K562 (cell line): ENCODE measurements around the gene RNF166. TPM values are rescaled to one million over a fixed set of nuclear protein-coding genes. Genes with fewer than 3 reads are reported as not detected.
A peak's percentile ranks its signal among the peaks of the same experiment; 100 is the strongest.

ENCODE experiments used
- ATAC-seq: fragments of 200-7000 bp; cut with Tn5 transposase; 3 replicates; pipeline ENCODE4 v1.9.1; 2020; ENCODE audit warnings: moderate library complexity
- BruUV-seq: library from RNA; stranded (reverse); fragments of 400-500 nt; replicated peaks from 2 replicates; lab custom pipeline; 2021; lab: Mats Ljungman, UMichigan
- CTCF ChIA-PET: fragments of 300-600 bp; formaldehyde crosslinking; extraction: SDS; loops from one replicate; lab custom pipeline; 2021; ENCODE audit warnings: low intra/inter-chr PET ratio; lab: Yijun Ruan, JAX
- POLR2A ChIA-PET: fragments of 300-600, 350-650 bp; sonication (Branson Sonifier 250); formaldehyde crosslinking; extraction: SDS; loops from one replicate; lab custom pipeline; 2021; ENCODE audit warnings: antibody characterized with exemption, inconsistent platforms; lab: Yijun Ruan, JAX
- DNase-seq, 4 experiments: peaks; one replicate each; pipeline versions ENCODE4 v3.0.0 to v3.0.0-alpha.2; 2011 to 2018; ENCODE audit warnings: low spot score in 3 of 4, mixed read lengths in 3 of 4; ENCODE audit errors: extremely low read depth in 1 of 4
- FAIRE-seq: peaks from 2 replicates; lab custom pipeline; 2011; peaks lifted over from hg19 to GRCh38; lab: Jason Lieb, UNC
- H2AFZ ChIP-seq: 2 replicates; pipeline ENCODE4 v1.6.0; 2011; ENCODE audit warnings: low read depth, low read length, control low read depth, inconsistent platforms
- H3K27ac ChIP-seq: fragments of 200-600 bp; 3 replicates; pipeline ENCODE4 v1.8.0; 2011; ENCODE audit warnings: low read depth, mild to moderate bottlenecking, control low read depth, inconsistent platforms, low read length, moderate library complexity, mixed read lengths; ENCODE audit errors: extremely low read depth
- H3K27me3 ChIP-seq, 2 experiments: fragments of 300-600 bp in 1 of 2; 2 replicates in 1 of 2; 3 replicates in 1 of 2; pipeline versions ENCODE4 v1.6.0 to v1.8.0; 2011; ENCODE audit warnings: inconsistent platforms in 2 of 2, low read length in 2 of 2, mild to moderate bottlenecking in 1 of 2, mixed read lengths in 1 of 2, moderate library complexity in 1 of 2; ENCODE audit not compliant: control insufficient read depth in 2 of 2, insufficient read depth in 2 of 2
- H3K36me3 ChIP-seq: fragments of 300-600 bp; 3 replicates; pipeline ENCODE4 v1.8.0; 2011; ENCODE audit warnings: mild to moderate bottlenecking, low read length, inconsistent platforms; ENCODE audit not compliant: control insufficient read depth, insufficient read depth
- H3K4me1 ChIP-seq, 2 experiments: fragments of 200-600 bp in 1 of 2; replicated peaks in 1 of 2; 2 replicates in 1 of 2; 3 replicates in 1 of 2; pipeline versions ENCODE4 v1.5.1 to v1.8.0; 2011; ENCODE audit warnings: inconsistent platforms in 2 of 2, low read length in 2 of 2, mild to moderate bottlenecking in 1 of 2, mixed read lengths in 1 of 2, moderate library complexity in 1 of 2; ENCODE audit not compliant: control insufficient read depth in 2 of 2, insufficient read depth in 2 of 2
- H3K4me2 ChIP-seq: 2 replicates; pipeline ENCODE4 v1.6.1; 2011; ENCODE audit warnings: low read length, control low read depth, inconsistent platforms, mixed read lengths; ENCODE audit not compliant: insufficient read depth
- H3K4me3 ChIP-seq: fragments of 200-600 bp; sonication (generic), shearing (Covaris generic); 2 replicates; pipeline ENCODE4 v1.5.1; 2016; ENCODE audit warnings: control low read depth, inconsistent platforms
- H3K79me2 ChIP-seq: fragments of 200-600 bp; 3 replicates; pipeline ENCODE4 v1.8.0; 2011; ENCODE audit warnings: low read length, inconsistent platforms; ENCODE audit not compliant: control insufficient read depth, insufficient read depth
- H3K9ac ChIP-seq, 2 experiments: 2 replicates each; pipeline versions ENCODE4 v1.6.0 to v1.6.1; 2011; ENCODE audit warnings: low read depth in 2 of 2, low read length in 2 of 2, control low read depth in 1 of 2, inconsistent platforms in 1 of 2, mild to moderate bottlenecking in 1 of 2, mixed read lengths in 1 of 2; ENCODE audit not compliant: insufficient read depth in 1 of 2
- H3K9me1 ChIP-seq: one replicate; pipeline ENCODE4 v1.6.0; 2011; ENCODE audit warnings: inconsistent platforms, mild to moderate bottlenecking, low read length, moderate library complexity; ENCODE audit not compliant: control insufficient read depth, insufficient read depth
- H3K9me3 ChIP-seq: replicated peaks from 2 replicates; pipeline ENCODE4 v1.5.1; 2011; ENCODE audit warnings: low read depth, low read length, inconsistent platforms; ENCODE audit not compliant: control insufficient read depth, insufficient read depth
- H4K20me1 ChIP-seq: replicated peaks from 2 replicates; pipeline ENCODE4 v1.6.1; 2011; ENCODE audit warnings: low read length, inconsistent platforms, mixed read lengths; ENCODE audit not compliant: control insufficient read depth, insufficient read depth
- BACH1 ChIP-seq: fragments of 200-800 bp; sonication (Bioruptor generic); IDR thresholded peaks from 2 replicates; pipeline ENCODE4 v1.6.1; 2016; ENCODE audit warnings: missing genetic modification characterization, missing compliant biosample characterization
- CC2D1A ChIP-seq: fragments of 450-650 bp; IDR thresholded peaks from 2 replicates; pipeline ENCODE4 v1.6.1; 2017; ENCODE audit warnings: mild to moderate bottlenecking
- CREB1 ChIP-seq, 2 experiments: sonication (generic) in 1 of 2; formaldehyde crosslinking in 1 of 2; IDR thresholded peaks; 2 replicates each; pipeline versions ENCODE4 v1.6.1 to v1.8.0; 2012 to 2022; ENCODE audit warnings: inconsistent platforms in 1 of 2, mild to moderate bottlenecking in 1 of 2, missing genetic modification reagents in 1 of 2, moderate library complexity in 1 of 2
- NR4A1 ChIP-seq, 2 experiments: fragments of 250-450 bp in 1 of 2; fragments of 450-650 bp in 1 of 2; sonication (Bioruptor Pico) in 1 of 2; IDR thresholded peaks; 2 replicates each; pipeline versions ENCODE4 v1.4.0 to v1.6.1; 2016 to 2020; ENCODE audit warnings: mild to moderate bottlenecking in 2 of 2, missing compliant biosample characterization in 1 of 2, missing genetic modification characterization in 1 of 2, moderate library complexity in 1 of 2
- POLR2G ChIP-seq: fragments of 200-400 bp; formaldehyde crosslinking; IDR thresholded peaks from 2 replicates; pipeline ENCODE4 v1.6.1; 2017; ENCODE audit warnings: low read depth, mild to moderate bottlenecking, antibody characterized with exemption, low read length, moderate library complexity
- RB1 ChIP-seq: fragments of 450-650 bp; IDR thresholded peaks from 2 replicates; pipeline ENCODE4 v1.6.1; 2017; ENCODE audit warnings: low read depth, mild to moderate bottlenecking
- SMARCA5 ChIP-seq: fragments of 450-650 bp; IDR thresholded peaks from 2 replicates; pipeline ENCODE4 v1.6.1; 2016
- TAF9B ChIP-seq: fragments of 450-650 bp; IDR thresholded peaks from 2 replicates; pipeline ENCODE4 v1.6.1; 2018; ENCODE audit warnings: mild to moderate bottlenecking; ENCODE audit not compliant: partially characterized antibody
- ZBTB8A ChIP-seq: fragments of 450-650 bp; IDR thresholded peaks from 2 replicates; pipeline ENCODE4 v1.6.1; 2018; ENCODE audit warnings: mild to moderate bottlenecking, moderate library complexity; ENCODE audit not compliant: partially characterized antibody
- ZNF408 ChIP-seq: fragments of 250-450 bp; sonication (Bioruptor Pico); IDR thresholded peaks from 2 replicates; pipeline ENCODE4 v1.4.0; 2020; ENCODE audit warnings: low read depth, mild to moderate bottlenecking, moderate library complexity
- ZNF76 ChIP-seq: fragments of 250-450 bp; sonication (Bioruptor Pico); IDR thresholded peaks from 2 replicates; pipeline ENCODE4 v1.4.0; 2020; ENCODE audit warnings: mild to moderate bottlenecking, moderate library complexity, borderline replicate concordance
- WGBS: fragments of 100-300 bp; shearing (Covaris generic); methylation state at CpG from one replicate; pipeline ENCODE4 v1.1.6; 2016; ENCODE audit warnings: low coverage, mixed read lengths; ENCODE audit not compliant: insufficient coverage; ENCODE audit errors: missing lambda C conversion rate; 5-methylcytosine and 5-hydroxymethylcytosine counted together
- in situ Hi-C: fragments of 300-500 bp; cut with MboI; formaldehyde crosslinking; loops from 4 replicates; pipeline ENCODE4 v1.15.0; 2018; ENCODE audit warnings: inconsistent platforms, mixed read lengths
- intact Hi-C: fragments of 100-400 bp; cut with micrococcal nuclease; formaldehyde crosslinking; loops from 2 replicates; pipeline ENCODE4 v1.14.2; 2022
- polyA plus RNA-seq, 8 experiments: library from polyadenylated mRNA; depleted of rRNA in 4 of 8; stranded (reverse) in 5 of 8; unstranded in 3 of 8; fragments of >200 nt; fragmentation: Nextera tagmentation in 2 of 8; fragmentation: Illumina TruSeq in 1 of 8; extraction: Ambion mirVana in 2 of 8; extraction: Trizol in 1 of 8; gene quantifications; 2 replicates each; pipeline versions ENCODE4 v1.2.1 to v1.2.3, GENCODE V29; 2011 to 2014; ENCODE audit warnings: inconsistent platforms in 1 of 8, missing spikeins in 1 of 8
- total RNA-seq, 7 experiments: library from RNA; depleted of rRNA in 6 of 7; stranded (reverse); fragments of >200 nt in 6 of 7; fragmentation: Illumina TruSeq in 2 of 7; extraction: Trizol in 2 of 7; gene quantifications; 2 replicates each; pipeline versions ENCODE4 v1.2.1 to v1.2.3, GENCODE V29; 2011 to 2021; ENCODE audit warnings: low replicate concordance in 1 of 7
- TF ChIP-seq, protein P1 (sequence below): sonication (generic); formaldehyde crosslinking; IDR thresholded peaks from 2 replicates; pipeline ENCODE4 v1.8.1; 2023; ENCODE audit warnings: mild to moderate bottlenecking, missing genetic modification reagents

The RNF166 gene
- total and polyA plus RNA-seq, 9 of the 15 experiments (the other 6 are each of a cell fraction or from before 2014, with no cell fraction given), result 0.56 to 60.3 (median 19.5) TPM

DNA sequence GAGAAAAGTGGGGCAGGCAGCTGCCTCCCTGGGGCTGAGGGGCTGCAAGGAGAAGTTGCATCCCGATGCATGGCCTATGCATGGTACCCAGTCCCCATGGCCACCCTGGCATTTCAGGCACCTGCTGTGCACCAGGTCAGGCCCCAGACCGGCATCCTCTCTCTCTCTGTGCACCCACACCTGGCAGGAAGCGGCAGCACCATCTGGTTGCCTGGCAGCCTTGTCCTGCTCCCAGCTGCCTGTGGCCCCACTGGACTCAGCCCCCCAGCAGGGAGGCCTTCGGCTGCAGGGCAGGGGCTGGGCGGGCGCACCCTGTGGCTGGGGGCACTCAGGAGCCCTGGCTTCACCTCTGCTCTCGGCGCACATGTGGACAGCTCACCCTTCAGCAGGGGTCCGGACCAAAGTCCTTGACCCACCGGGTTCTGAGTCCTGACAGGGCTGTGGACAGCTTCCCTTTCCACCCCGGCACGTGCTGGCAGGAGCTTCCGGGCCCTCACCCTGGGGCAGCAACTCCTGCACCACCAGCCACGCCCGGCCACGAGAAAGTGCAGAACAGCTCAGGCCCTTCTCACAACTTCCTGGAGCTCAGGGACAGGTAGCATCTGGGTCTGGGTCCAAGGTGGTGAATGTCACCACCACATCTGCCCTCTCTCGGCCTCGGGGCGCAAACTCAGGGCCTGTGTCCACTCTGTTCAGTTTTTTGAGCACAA, 36.8 kb upstream of the RNF166 start:
- H3K79me2 ChIP-seq, result peaks cover 37% of the 10 kb centered on the region
- no peak overlapping the region for H3K4me2 ChIP-seq
- no peak overlapping the region for H3K4me3 ChIP-seq
- H3K36me3 ChIP-seq, result peaks cover 89% of the 10 kb centered on the region; the same call in 2 of the 3 replicates
- no peaks in the 10 kb centered on the region for H3K9me3 ChIP-seq
- ATAC-seq (no peak), FAIRE-seq (no peak), DNase-seq (no peak)
- intact Hi-C loops (no loop called here), in situ Hi-C loops (no loop called here)
- peaks cover 0 to 96% of the 10 kb centered on the region in 2 experiments; a peak in 2 of 5 replicates for H3K4me1 ChIP-seq
- BruUV-seq, result no TSS peak
- WGBS, result 98% methylated on average over 13 of the region's 19 CpGs
- H4K20me1 ChIP-seq, result peaks cover 26% of the 10 kb centered on the region; the same call in 1 of the 2 replicates
- H3K9ac ChIP-seq, result peak overlapping the region in 1 of 2 experiments; percentile 67; a peak in 2 of 4 replicates
- H2AFZ ChIP-seq, result no peak overlapping the region
- TF ChIP-seq SMARCA5 (no peak), POLR2G (0 out of 2 replicates have a peak, but pooled peaks have one; percentile 10)
- H3K27me3 ChIP-seq, result no peaks in the 10 kb centered on the region
- H3K9me1 ChIP-seq, result peaks cover 6% of the 10 kb centered on the region
- POLR2A ChIA-PET, result no interaction called here
- CTCF ChIA-PET, result interaction anchor here (0.7 to 4.6 kb wide), 4 partner anchors 12 to 215 kb away, joined by 3 to 32 read pairs (median 5); partner anchors contain the start of gene PIEZO1
- no peak overlapping the region for H3K27ac ChIP-seq

DNA sequence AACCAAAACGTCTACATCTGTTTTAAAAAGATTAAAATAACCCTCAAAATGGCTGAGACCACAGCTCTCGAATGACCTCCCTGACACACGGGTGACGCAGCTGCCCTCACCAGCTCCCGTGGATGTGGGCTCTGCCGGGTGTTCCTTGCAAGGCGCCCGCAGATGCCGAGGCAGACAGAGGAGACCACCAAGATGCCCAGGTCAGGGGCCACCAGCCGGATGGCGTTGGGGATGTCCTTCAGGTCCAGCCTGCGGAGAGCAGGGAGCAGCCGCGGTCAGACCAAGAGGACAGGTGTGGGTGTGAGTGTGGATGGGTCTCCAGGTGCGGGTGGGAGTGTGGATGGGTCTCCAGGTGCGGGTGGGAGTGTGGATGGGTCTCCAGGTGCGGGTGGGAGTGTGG, 35.2 kb upstream of the RNF166 start:
- H2AFZ ChIP-seq, result no peak overlapping the region
- H3K79me2 ChIP-seq, result peaks cover 29% of the 10 kb centered on the region
- ATAC-seq, result no peak
- POLR2A ChIA-PET, result no interaction called here
- no peak overlapping the region for H3K27ac ChIP-seq
- no peak overlapping the region for H3K4me2 ChIP-seq
- intact Hi-C loops (no loop called here), in situ Hi-C loops (no loop called here)
- H3K4me3 ChIP-seq, result no peak overlapping the region
- H3K4me1 ChIP-seq, result peaks cover 0 to 95% of the 10 kb centered on the region in 2 experiments; a peak in 3 of 5 replicates
- H3K9me1 ChIP-seq, result peaks cover 5% of the 10 kb centered on the region
- no peak for DNase-seq
- no TSS peak for BruUV-seq
- H3K27me3 ChIP-seq, result no peaks in the 10 kb centered on the region
- peaks cover 26% of the 10 kb centered on the region; the same call in 1 of the 2 replicates for H4K20me1 ChIP-seq
- CTCF ChIA-PET, result interaction anchor here (4.6 kb wide), 1 partner anchor 44 kb away, joined by 32 read pairs; the partner anchor contains the start of gene PIEZO1
- no peaks in the 10 kb centered on the region for H3K9me3 ChIP-seq
- H3K9ac ChIP-seq, result no peak overlapping the region
- WGBS, result 89% methylated on average over 17 of the region's 17 CpGs
- H3K36me3 ChIP-seq, result peaks cover 93% of the 10 kb centered on the region; the same call in 2 of the 3 replicates
- FAIRE-seq, result no peak
- TF ChIP-seq CREB1 (IDR thresholded peaks at IDR 0.05), result no peak
- TF ChIP-seq CREB1 (CRISPR knock-in tag; IDR thresholded peaks at IDR 0.05), result no peak
- no peak for TF ChIP-seq CC2D1A
- no peak for TF ChIP-seq ZNF408
- no peak for TF ChIP-seq ZBTB8A
- TF ChIP-seq BACH1 (tag), result no peak
- no peak for TF ChIP-seq NR4A1 (CRISPR knock-in tag; IDR thresholded peaks at IDR 0.05)
- TF ChIP-seq NR4A1 (tag; IDR thresholded peaks at IDR 0.05), result no peak
- TF ChIP-seq, protein P1, sequence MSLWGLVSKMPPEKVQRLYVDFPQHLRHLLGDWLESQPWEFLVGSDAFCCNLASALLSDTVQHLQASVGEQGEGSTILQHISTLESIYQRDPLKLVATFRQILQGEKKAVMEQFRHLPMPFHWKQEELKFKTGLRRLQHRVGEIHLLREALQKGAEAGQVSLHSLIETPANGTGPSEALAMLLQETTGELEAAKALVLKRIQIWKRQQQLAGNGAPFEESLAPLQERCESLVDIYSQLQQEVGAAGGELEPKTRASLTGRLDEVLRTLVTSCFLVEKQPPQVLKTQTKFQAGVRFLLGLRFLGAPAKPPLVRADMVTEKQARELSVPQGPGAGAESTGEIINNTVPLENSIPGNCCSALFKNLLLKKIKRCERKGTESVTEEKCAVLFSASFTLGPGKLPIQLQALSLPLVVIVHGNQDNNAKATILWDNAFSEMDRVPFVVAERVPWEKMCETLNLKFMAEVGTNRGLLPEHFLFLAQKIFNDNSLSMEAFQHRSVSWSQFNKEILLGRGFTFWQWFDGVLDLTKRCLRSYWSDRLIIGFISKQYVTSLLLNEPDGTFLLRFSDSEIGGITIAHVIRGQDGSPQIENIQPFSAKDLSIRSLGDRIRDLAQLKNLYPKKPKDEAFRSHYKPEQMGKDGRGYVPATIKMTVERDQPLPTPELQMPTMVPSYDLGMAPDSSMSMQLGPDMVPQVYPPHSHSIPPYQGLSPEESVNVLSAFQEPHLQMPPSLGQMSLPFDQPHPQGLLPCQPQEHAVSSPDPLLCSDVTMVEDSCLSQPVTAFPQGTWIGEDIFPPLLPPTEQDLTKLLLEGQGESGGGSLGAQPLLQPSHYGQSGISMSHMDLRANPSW, result no peak
- no peak for TF ChIP-seq TAF9B
- no peak for TF ChIP-seq ZNF76 (CRISPR knock-in tag)
- no peak for TF ChIP-seq RB1
